ENCODE measurements around the gene SIMC1. TPM values are rescaled to one million over a fixed set of nuclear protein-coding genes. Genes with fewer than 3 reads are reported as not detected.
"Not testable (repeated sequence)": the region's sequence is repeated elsewhere in the genome, so short reads cannot be mapped to it uniquely, and the experiment has no call there.

Gene SIMC1
- total RNA-seq: 10 to 100 TPM; 15.9 to 57.9 TPM

DNA sequence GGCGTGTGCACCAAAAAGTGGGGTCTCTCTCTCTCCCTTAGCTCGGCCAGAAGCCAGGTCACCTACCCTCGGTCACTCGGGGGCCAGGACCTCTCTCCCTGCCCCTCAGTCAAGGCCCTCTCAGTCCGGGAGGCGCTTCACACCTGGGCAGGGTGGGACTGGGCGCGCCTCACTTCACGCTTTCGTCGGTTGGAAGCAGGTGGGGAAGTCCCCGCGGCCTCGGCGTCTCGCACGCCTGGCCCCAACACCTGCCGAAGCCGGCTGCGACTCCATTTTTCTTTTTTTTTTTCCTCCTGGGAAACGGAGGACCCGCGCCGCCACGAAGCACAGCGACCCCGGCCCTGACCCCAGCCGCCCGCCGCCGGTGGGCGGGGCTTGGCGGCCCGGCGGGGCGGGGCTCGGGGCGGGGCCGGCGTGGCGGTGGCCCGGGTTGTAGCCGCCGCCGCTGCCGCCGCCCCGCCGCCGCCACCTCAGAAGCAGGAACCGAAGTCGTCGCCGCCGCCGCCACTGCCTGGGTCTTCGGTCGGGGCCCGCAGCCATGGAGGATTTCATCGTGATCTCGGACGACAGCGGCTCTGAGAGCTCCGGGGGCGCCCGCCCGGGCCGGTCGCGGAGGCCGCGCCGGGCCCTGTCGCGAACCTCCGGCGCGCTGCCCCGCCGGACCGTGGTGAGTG lies at the start of gene SIMC1:
Gene SIMC1, plus strand, starts transcription at position 454 of the 674 bp plus-strand sequence. Its CDS starts 85 bp downstream, at position 539.
- H3K36me3 ChIP-seq; H3K27ac ChIP-seq; intact Hi-C loops (cut with DNase I); H3K9me3 ChIP-seq; H3K4me1 ChIP-seq (replicated peaks); H3K27me3 ChIP-seq (replicated peaks; ENCODE audit: insufficient read depth): not testable (repeated sequence)
- 7% methylated on average over 42 of the region's 81 CpGs for WGBS
- DNase-seq (ENCODE audit: low spot score): peak; percentile 13
- peak within 1 kb of the TSS; percentile 43 to 47 for H3K4me3 ChIP-seq

GRCh38 chr5:176188506-176189193 lies 49.6 kb upstream of the SIMC1 start:
- intact Hi-C loops (cut with DNase I): no loop called here
- no peak for DNase-seq (ENCODE audit: low spot score)
- Histone ChIP-seq H3K4me3 (no peak overlapping the region), H3K4me1 (replicated peaks) (no peaks in the 10 kb centered on the region), H3K27ac (no peak overlapping the region), H3K9me3 (no peaks in the 10 kb centered on the region), H3K27me3 (replicated peaks; ENCODE audit: insufficient read depth) (no peaks in the 10 kb centered on the region), H3K36me3 (no peaks in the 10 kb centered on the region)
- no peak for TF ChIP-seq CTCF (IDR thresholded peaks at IDR 0.05)
- no peak for TF ChIP-seq POLR2AphosphoS5 (IDR thresholded peaks at IDR 0.05)
- no peak for TF ChIP-seq POLR2A (IDR thresholded peaks at IDR 0.05)
- 80% methylated on average over 11 of the region's 11 CpGs for WGBS

DNA sequence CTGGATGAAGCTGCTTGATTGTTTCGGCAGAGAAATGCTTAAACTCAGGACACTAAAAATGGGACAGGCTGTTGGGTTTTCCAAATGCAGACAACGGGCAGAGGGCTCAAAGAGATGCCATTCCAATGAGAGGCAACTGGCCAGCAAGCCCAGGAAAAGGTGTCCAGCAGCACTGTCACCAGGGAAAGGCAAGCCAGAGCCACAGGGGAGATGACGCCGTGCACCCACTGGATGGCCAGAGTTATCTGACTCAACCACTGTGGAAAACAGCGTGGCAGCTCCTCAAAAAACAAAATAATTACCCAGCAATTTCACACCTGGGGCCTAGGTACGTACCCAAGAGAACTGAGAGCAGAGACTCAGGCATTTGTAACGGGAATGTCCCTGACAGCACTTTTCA lies 48.4 kb upstream of the SIMC1 start:
- no peaks in the 10 kb centered on the region for H3K9me3 ChIP-seq
- H3K27ac ChIP-seq: no peak overlapping the region
- no peak for TF ChIP-seq POLR2AphosphoS5 (IDR thresholded peaks at IDR 0.05)
- no peak for TF ChIP-seq POLR2A (IDR thresholded peaks at IDR 0.05)
- no peak for TF ChIP-seq CTCF (IDR thresholded peaks at IDR 0.05)
- no peaks in the 10 kb centered on the region for H3K4me1 ChIP-seq (replicated peaks)
- H3K36me3 ChIP-seq: no peaks in the 10 kb centered on the region
- intact Hi-C loops (cut with DNase I): no loop called here
- 76% methylated on average over 7 of the region's 7 CpGs for WGBS
- no peaks in the 10 kb centered on the region for H3K27me3 ChIP-seq (replicated peaks; ENCODE audit: insufficient read depth)
- no peak for DNase-seq (ENCODE audit: low spot score)
- no peak overlapping the region for H3K4me3 ChIP-seq

GRCh38 chr5:176190886-176191755 lies 47.1 kb upstream of the SIMC1 start:
- Histone ChIP-seq H3K4me1 (replicated peaks) (no peaks in the 10 kb centered on the region), H3K27me3 (replicated peaks; ENCODE audit: insufficient read depth) (no peaks in the 10 kb centered on the region), H3K36me3 (no peaks in the 10 kb centered on the region), H3K27ac (no peak overlapping the region), H3K4me3 (no peak overlapping the region), H3K9me3 (no peaks in the 10 kb centered on the region)
- DNase-seq (ENCODE audit: low spot score): no peak
- 88% methylated on average over 26 of the region's 28 CpGs for WGBS
- intact Hi-C loops (cut with DNase I): no loop called here
- no peak for TF ChIP-seq POLR2A (IDR thresholded peaks at IDR 0.05)
- no peak for TF ChIP-seq POLR2AphosphoS5 (IDR thresholded peaks at IDR 0.05)
- no peak for TF ChIP-seq CTCF (IDR thresholded peaks at IDR 0.05)

- H3K9me3 ChIP-seq: no peaks in the 10 kb centered on the region
- no peak overlapping the region for H3K4me3 ChIP-seq
- TF ChIP-seq POLR2AphosphoS5 (IDR thresholded peaks at IDR 0.05) (no peak), CTCF (IDR thresholded peaks at IDR 0.05) (no peak), POLR2A (IDR thresholded peaks at IDR 0.05) (no peak)
- 82% methylated on average over 12 of the region's 13 CpGs for WGBS
- H3K36me3 ChIP-seq: no peaks in the 10 kb centered on the region
- DNase-seq (ENCODE audit: low spot score): no peak
- H3K27ac ChIP-seq: no peak overlapping the region
- H3K4me1 ChIP-seq (replicated peaks): no peaks in the 10 kb centered on the region
- no peaks in the 10 kb centered on the region for H3K27me3 ChIP-seq (replicated peaks; ENCODE audit: insufficient read depth)
- intact Hi-C loops (cut with DNase I): no loop called here
These were observed 46.0 kb upstream of the SIMC1 start for GRCh38 chr5:176192094-176192721.

- H3K36me3 ChIP-seq; DNase-seq (ENCODE audit: low spot score); H3K4me1 ChIP-seq (replicated peaks); H3K27ac ChIP-seq; H3K9me3 ChIP-seq; H3K27me3 ChIP-seq (replicated peaks; ENCODE audit: insufficient read depth); intact Hi-C loops (cut with DNase I); H3K4me3 ChIP-seq: not testable (repeated sequence)
- 86% methylated on average over 4 of the region's 5 CpGs for WGBS
These were observed 45.5 kb upstream of the SIMC1 start for GRCh38 chr5:176192722-176193117.

DNA sequence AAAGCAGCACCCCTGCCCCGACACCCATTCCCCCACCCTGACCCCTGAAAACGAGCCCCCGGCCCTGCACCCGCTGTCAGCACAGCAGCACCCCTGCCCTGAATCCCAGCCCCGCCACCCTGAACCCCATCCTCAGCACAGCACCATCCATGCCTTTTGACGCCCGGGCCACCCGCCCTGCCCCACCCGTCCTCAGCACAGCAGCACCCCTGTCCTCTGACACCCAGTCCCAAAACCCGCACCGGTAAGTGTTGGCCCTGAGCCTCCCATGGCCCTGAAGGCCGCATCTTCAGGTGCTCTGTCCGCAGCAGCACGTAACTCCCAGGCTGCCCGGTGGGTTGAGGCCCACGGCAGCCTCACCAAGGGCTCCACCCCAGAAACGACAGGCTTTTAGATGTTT lies 44.6 kb upstream of the SIMC1 start:
- 79% methylated on average over 15 of the region's 17 CpGs for WGBS
- H3K27ac ChIP-seq; intact Hi-C loops (cut with DNase I): not testable (repeated sequence)

More for the DNA sequence above, 44.6 kb upstream of the SIMC1 start:
- not testable (repeated sequence) for H3K4me1 ChIP-seq (replicated peaks); H3K4me3 ChIP-seq; DNase-seq (ENCODE audit: low spot score); H3K9me3 ChIP-seq; H3K36me3 ChIP-seq; H3K27me3 ChIP-seq (replicated peaks; ENCODE audit: insufficient read depth)

Data from prostate gland (tissue), 2 donors.